Stomach (tissue), 9 donors: ENCODE measurements around the gene CBLB. TPM values are rescaled to one million over a fixed set of nuclear protein-coding genes. Genes with fewer than 3 reads are reported as not detected.

ENCODE experiments used
- DNase-seq, 2 donors: peaks; one replicate each; pipeline versions ENCODE4 v3.0.0 to v3.0.0-alpha.2; 2013 to 2019
- H3K27ac ChIP-seq, 5 donors: fragments of 200-600 bp in 4 of 5; sonication (generic) in 4 of 5; one replicate each; pipeline ENCODE4 v1.5.1; 2013 to 2019; ENCODE audit warnings: mild to moderate bottlenecking in 1 of 5, moderate library complexity in 1 of 5
- H3K27me3 ChIP-seq, 3 donors: fragments of 200-600 bp; sonication (generic); one replicate each; pipeline ENCODE4 v1.5.1; 2017 to 2019; ENCODE audit warnings: mixed run types in 1 of 3
- H3K36me3 ChIP-seq, 4 donors: fragments of 200-600 bp; sonication (generic); 1 replicate in 3 of 4; 2 replicates in 1 of 4; pipeline ENCODE4 v1.5.1; 2016 to 2019
- H3K4me1 ChIP-seq, 4 donors: fragments of 200-600 bp; sonication (generic); one replicate each; pipeline ENCODE4 v1.5.1; 2016 to 2019
- H3K4me3 ChIP-seq, 4 donors: fragments of 200-600 bp; sonication (generic) in 3 of 4; one replicate each; pipeline ENCODE4 v1.5.1; 2016 to 2019; ENCODE audit warnings: mild to moderate bottlenecking in 1 of 4
- H3K9me3 ChIP-seq, 4 donors: fragments of 200-600 bp; sonication (generic); one replicate each; pipeline ENCODE4 v1.5.1; 2016 to 2019
- EP300 ChIP-seq: sonication (generic); formaldehyde crosslinking; IDR thresholded peaks from one replicate; pipeline ENCODE4 v1.6.1; 2017; ENCODE audit warnings: antibody characterized with exemption
- POLR2A ChIP-seq, 4 donors: fragments of 450-650 bp; IDR thresholded peaks; one replicate each; pipeline ENCODE4 v1.6.1; 2016; ENCODE audit warnings: antibody characterized with exemption in 4 of 4, control low read depth in 2 of 4, mild to moderate bottlenecking in 1 of 4, moderate library complexity in 1 of 4
- POLR2AphosphoS5 ChIP-seq, 3 donors: sonication (generic); formaldehyde crosslinking; IDR thresholded peaks; one replicate each; pipeline ENCODE4 v1.6.1; 2016; ENCODE audit warnings: antibody characterized with exemption in 3 of 3
- WGBS, 5 donors: extraction: QIAGEN DNeasy Blood & Tissue Kit in 3 of 5; methylation state at CpG; one replicate each; pipeline versions ENCODE4 v1.1.5 to v1.1.7; 2013 to 2018; 5-methylcytosine and 5-hydroxymethylcytosine counted together
- intact Hi-C: fragments of 100-400 bp; cut with DNase I; formaldehyde crosslinking; loops from one replicate; pipeline ENCODE4 v1.15.1; 2023; ENCODE audit warnings: low total_unique reads
- polyA plus RNA-seq, 3 donors: library from polyadenylated mRNA; stranded (reverse); fragments of 200-250 nt; gene quantifications; one replicate each; pipeline ENCODE4 v1.2.3, GENCODE V29; 2013
- total RNA-seq, 5 donors: library from RNA; depleted of rRNA; stranded (reverse); fragments of >200 nt; gene quantifications; one replicate each; pipeline versions ENCODE4 v1.1.0 to v1.2.3, GENCODE V29; 2014 to 2016
- TF ChIP-seq, protein P1 (sequence below), 7 experiments: fragments of 450-650 bp in 4 of 7; fragments of 200-600 bp in 3 of 7; sonication (generic) in 3 of 7; IDR thresholded peaks; one replicate each; pipeline ENCODE4 v1.5.1; 2016 to 2019; ENCODE audit warnings: antibody characterized with exemption in 7 of 7, control low read depth in 2 of 7, mild to moderate bottlenecking in 1 of 7
- donor health status: healthy with polysubstance abuse.
- donor health status: Bipolar disorder and iron deficiency.
- donor health status: healthy.

CBLB gene
- total and polyA plus RNA-seq, 8 donors = 6.9 to 94.4 (median 46.0) TPM

DNA sequence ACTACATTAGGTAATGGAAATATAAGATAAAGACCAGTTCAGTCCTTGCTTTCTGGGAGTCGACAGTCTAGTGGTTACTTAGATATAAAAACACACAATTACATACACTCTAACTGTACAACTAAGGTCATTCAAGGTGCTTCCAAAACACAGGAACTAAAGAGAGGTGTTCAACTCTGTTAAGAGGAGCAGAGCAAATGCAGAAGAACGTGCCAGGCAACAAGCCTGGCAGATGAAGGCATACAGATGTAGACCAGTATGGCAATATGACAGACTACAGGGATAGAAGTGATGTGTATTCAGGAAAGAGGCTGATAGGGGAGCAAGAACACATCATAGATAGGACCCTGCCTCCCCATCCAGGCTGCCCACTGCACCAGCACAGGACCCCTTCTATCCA is 78.3 kb downstream of the CBLB start:
- H3K4me3 ChIP-seq = no peak overlapping the region
- WGBS, 5 donors = 36 to 66% (median 43%) methylated on average over 2 of the region's 2 CpGs

DNA sequence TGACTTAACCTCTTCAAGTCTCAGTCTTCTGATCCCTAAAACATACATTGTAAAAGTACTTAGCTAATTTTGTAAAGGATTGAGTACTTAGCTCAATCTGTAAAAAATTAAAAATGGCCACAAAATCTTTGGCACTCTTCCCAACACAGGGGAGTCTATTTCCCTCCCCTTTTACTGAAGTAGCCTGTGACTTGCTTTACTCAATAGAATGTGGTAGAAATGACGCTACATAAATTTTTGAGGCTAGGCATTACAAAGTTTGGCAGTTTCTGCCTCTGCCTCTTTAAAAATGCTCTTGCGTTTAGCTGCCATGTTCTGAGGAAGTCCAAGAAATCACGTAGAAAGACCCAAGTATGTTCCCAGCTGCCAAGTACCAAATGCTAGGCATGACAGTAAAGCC is 80.2 kb downstream of the CBLB start:
- Histone ChIP-seq H3K27ac (no peak overlapping the region), H3K4me3 (no peak overlapping the region), H3K27me3 (no peaks in the 10 kb centered on the region), H3K36me3 (no peaks in the 10 kb centered on the region), H3K4me1 (peaks cover 0 to 47% (median 24%) of the 10 kb centered on the region in 4 donors), H3K9me3 (no peaks in the 10 kb centered on the region)
- WGBS, 5 donors = 95 to 97% (median 95%) methylated on average over 3 of the region's 3 CpGs
- DNase-seq = no peak
- intact Hi-C loops = no loop called here
- TF ChIP-seq EP300 (no peak), POLR2AphosphoS5 (IDR thresholded peaks at IDR 0.05) (no peak), POLR2A (IDR thresholded peaks at IDR 0.05) (no peak)
- TF ChIP-seq, protein P1, sequence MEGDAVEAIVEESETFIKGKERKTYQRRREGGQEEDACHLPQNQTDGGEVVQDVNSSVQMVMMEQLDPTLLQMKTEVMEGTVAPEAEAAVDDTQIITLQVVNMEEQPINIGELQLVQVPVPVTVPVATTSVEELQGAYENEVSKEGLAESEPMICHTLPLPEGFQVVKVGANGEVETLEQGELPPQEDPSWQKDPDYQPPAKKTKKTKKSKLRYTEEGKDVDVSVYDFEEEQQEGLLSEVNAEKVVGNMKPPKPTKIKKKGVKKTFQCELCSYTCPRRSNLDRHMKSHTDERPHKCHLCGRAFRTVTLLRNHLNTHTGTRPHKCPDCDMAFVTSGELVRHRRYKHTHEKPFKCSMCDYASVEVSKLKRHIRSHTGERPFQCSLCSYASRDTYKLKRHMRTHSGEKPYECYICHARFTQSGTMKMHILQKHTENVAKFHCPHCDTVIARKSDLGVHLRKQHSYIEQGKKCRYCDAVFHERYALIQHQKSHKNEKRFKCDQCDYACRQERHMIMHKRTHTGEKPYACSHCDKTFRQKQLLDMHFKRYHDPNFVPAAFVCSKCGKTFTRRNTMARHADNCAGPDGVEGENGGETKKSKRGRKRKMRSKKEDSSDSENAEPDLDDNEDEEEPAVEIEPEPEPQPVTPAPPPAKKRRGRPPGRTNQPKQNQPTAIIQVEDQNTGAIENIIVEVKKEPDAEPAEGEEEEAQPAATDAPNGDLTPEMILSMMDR (IDR thresholded peaks at IDR 0.05) = no peak

More for the DNA sequence above, 78.3 kb downstream of the CBLB start:
- TF ChIP-seq POLR2A (IDR thresholded peaks at IDR 0.05) = no peak
- TF ChIP-seq, protein P1 (IDR thresholded peaks at IDR 0.05) = no peak
- TF ChIP-seq POLR2AphosphoS5 (IDR thresholded peaks at IDR 0.05) = no peak
- TF ChIP-seq EP300 = no peak
- no peaks in the 10 kb centered on the region for H3K27me3 ChIP-seq
- H3K36me3 ChIP-seq = no peaks in the 10 kb centered on the region
- intact Hi-C loops = no loop called here
- no peaks in the 10 kb centered on the region for H3K9me3 ChIP-seq
- peaks cover 0 to 48% (median 26%) of the 10 kb centered on the region in 4 donors for H3K4me1 ChIP-seq
- DNase-seq = no peak
- peak overlapping the region in 4 of 5 donors; percentile 56 to 74 (median 66) for H3K27ac ChIP-seq

DNA sequence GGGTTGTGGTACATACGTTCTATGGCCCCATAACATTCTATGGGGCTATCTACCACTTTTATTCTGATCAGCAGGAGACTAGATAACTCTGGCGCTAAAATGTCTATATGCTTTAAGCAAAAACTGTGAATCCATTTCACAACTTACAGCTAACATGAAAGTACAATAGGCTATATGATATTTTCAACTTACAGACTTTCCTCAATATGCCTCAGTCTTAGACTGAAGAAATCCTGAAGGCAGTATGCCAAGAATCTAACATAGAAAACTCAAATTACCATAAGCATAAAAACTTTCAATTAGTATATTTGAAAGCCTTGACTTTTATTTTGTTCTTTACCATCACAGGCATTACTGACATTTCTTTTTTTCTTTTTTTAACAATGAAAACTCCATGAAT is 81.4 kb downstream of the CBLB start:
- H3K4me1 ChIP-seq = peaks cover 0 to 39% (median 18%) of the 10 kb centered on the region in 4 donors
- no peak overlapping the region for H3K27ac ChIP-seq
- DNase-seq = no peak
- intact Hi-C loops = no loop called here
- TF ChIP-seq POLR2A (IDR thresholded peaks at IDR 0.05) = no peak
- no peak for TF ChIP-seq POLR2AphosphoS5 (IDR thresholded peaks at IDR 0.05)
- TF ChIP-seq, protein P1 (IDR thresholded peaks at IDR 0.05) = no peak
- TF ChIP-seq EP300 = no peak
- H3K9me3 ChIP-seq = no peaks in the 10 kb centered on the region
- H3K4me3 ChIP-seq = no peak overlapping the region
- H3K27me3 ChIP-seq = no peaks in the 10 kb centered on the region
- H3K36me3 ChIP-seq = no peaks in the 10 kb centered on the region
- WGBS, 5 donors = 91 to 94% (median 92%) methylated on average over 2 of the region's 2 CpGs

GRCh38 chr3:105786990-105787389 is 81.8 kb downstream of the CBLB start:
- 90 to 95% (median 92%) methylated on average over 1 of the region's 1 CpG for WGBS, 5 donors
- Histone ChIP-seq H3K9me3 (no peaks in the 10 kb centered on the region), H3K27me3 (no peaks in the 10 kb centered on the region), H3K4me1 (peaks cover 0 to 35% (median 16%) of the 10 kb centered on the region in 4 donors), H3K27ac (no peak overlapping the region), H3K4me3 (no peak overlapping the region), H3K36me3 (no peaks in the 10 kb centered on the region)
- intact Hi-C loops = no loop called here
- no peak for DNase-seq
- TF ChIP-seq POLR2A (IDR thresholded peaks at IDR 0.05) = no peak
- TF ChIP-seq EP300 = no peak
- TF ChIP-seq POLR2AphosphoS5 (IDR thresholded peaks at IDR 0.05) = no peak
- TF ChIP-seq, protein P1 (IDR thresholded peaks at IDR 0.05) = no peak
